CD4-positive, alpha-beta T cell treated with Interleukin-1 beta for 1 hour (primary cell): ENCODE results near the gene BBS9.
A peak's percentile ranks its signal among the peaks of the same experiment; 100 is the strongest.

Source experiments
- DNase-seq, 2 donors: peaks; one replicate each; pipeline ENCODE4 v3.0.0-alpha.2; 2020 to 2022

BBS9 gene

GRCh38 chr7:33388332-33388731 is 259.0 kb downstream of the BBS9 start:
- DNase-seq, result no peak

DNA sequence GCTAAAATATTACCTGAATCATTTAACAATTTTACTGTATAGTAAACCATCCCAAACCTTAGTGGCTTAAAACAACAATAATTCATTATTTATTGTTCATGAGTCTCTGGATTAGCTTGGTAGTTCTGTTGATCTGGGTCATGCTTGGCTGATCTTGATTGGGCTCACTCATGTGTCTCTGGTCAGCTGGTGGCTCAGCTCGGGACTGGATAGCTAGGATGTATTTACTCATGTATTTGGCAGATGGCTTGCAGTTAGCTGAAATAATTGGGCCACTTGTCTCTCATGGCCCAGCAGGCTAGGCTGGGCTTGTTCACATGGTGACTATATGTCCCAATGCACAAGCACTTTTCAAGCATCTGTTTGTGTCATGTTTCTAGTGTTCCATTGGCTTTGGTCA is 262.8 kb downstream of the BBS9 start:
- DNase-seq, result no peak

- no peak for DNase-seq
Observed at GRCh38 chr7:33393770-33394169, 264.4 kb downstream of the BBS9 start.

DNA sequence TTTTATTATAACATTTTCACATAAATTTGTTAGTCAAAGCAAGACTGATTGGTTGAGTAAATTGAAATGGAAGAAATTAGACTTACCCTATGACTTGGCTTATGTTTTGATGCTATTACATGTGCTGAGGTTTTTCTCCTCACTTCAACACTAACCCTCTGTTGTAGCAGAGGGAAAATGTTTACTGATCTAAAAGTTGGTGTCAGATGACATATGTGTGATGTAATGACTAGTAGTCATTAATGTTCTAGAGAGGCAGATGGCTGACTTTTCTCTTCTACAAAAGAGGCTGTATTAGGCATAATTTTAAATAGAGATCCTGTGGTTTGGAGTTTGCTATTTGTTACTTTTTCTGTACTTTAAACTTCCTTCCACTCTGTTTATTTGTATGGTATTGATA is 266.0 kb downstream of the BBS9 start:
- DNase-seq, result no peak

- no peak for DNase-seq
Observed at GRCh38 chr7:33399528-33400213, 270.3 kb downstream of the BBS9 start.

GRCh38 chr7:33400214-33400538 is 270.8 kb downstream of the BBS9 start:
- no peak for DNase-seq

DNA sequence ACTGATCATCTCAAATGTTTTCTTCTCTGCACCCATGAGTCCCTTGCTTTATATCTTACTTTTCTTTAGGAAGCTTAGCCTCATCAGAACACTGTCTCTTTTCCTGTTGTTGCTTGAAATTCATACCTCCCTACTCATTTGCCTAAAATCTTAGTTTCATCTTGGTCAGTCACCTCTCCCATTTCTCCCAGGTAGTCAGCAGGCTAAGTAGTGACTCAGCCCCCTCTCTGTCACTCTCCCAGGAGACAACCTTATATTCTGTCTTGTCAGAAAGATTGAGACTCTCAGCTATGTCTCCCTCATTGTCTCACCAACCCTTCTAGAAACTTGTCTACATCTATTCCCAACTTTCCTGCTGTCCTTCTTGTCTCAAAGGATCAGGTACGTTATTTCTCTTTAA is 280.9 kb downstream of the BBS9 start:
- DNase-seq, result no peak

DNA sequence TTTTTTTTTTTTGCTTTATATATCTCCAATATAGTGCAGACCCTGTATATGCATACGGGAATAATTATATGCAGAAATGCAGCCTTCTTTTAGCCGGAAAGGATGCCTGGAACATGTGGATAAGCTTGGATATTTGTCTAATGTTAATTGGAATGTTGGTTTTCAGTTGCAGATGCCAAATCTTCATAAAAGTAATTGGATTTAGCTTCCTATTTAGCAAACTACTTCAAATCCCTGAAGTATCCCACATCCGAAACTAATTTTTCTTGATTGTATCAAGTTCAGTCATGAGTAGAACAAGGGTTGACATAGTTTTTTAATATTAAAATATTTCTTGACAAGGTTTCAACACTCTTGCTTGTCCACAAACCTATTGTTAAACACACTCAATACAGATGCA is 281.7 kb downstream of the BBS9 start:
- DNase-seq, result no peak

- no peak for DNase-seq
Observed at GRCh38 chr7:33412331-33412730, 283.0 kb downstream of the BBS9 start.

GRCh38 chr7:33418251-33418701 is 288.9 kb downstream of the BBS9 start:
- no peak for DNase-seq

DNA sequence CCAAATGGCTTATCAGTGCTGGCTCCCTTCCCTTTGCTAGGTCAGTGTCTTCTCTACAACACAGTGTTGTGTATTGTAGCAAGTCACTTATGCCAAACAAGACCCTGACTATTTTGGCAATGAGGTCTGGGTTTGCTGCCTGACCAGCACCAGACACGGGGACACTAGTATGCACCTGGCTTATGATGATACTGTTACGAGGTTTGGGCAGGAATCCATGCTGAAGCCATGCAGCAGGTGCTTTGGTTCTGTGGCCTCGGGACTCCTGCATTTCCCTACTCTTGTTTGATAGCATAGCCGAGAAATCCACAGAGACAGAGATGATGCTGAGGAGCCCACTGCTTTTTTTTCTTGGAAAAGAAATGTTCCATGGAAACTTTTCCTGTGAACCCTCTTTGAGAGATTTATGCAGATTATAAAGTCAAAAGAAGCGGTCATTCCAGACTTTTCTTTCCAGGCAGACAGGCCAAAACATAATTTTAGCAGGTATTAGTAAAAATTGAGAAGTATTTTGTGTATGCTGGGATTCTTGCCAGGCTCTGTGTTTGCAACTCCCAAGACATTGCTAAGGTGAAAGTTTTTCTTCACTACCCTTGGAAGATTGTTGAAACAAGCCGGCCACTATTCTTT is 291.1 kb downstream of the BBS9 start:
- DNase-seq, result no peak

DNA sequence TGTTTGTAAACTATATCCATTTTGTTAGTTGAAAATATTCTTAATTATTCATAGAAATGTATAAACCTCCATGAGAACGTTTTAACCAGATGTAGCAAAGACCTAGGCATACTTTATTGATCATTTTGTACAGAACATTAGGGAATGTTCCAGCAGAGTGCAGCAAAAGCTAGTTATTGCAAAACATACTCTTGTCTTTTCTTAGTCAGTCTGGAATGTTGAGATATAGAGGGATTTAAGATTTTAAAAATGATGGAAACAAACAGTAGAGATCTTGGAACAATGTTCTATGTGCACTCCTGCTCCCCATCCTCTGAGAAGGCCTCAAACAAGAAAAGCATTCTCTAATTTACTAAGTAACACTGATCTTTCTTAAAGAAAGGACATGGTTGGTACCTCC is 292.1 kb downstream of the BBS9 start:
- no peak for DNase-seq

DNA sequence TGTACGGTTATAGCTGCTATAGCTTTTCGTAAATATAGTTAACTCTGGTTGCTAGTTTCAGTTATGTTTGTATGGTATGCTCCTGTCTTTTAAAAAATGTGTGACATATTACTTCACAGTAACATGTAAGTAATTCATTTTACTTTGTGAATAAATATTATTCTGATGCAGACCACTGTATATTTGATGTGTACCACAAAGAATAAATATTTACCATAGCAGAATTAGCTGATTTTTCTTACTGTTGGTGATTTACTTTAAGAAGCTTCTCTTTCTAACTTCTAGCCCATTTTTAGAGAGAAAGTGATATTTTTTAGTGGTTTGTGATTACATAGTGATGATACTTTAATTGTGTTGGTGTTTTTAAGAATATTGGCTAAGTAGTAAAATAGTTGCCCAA is 292.8 kb downstream of the BBS9 start:
- DNase-seq, result no peak

DNA sequence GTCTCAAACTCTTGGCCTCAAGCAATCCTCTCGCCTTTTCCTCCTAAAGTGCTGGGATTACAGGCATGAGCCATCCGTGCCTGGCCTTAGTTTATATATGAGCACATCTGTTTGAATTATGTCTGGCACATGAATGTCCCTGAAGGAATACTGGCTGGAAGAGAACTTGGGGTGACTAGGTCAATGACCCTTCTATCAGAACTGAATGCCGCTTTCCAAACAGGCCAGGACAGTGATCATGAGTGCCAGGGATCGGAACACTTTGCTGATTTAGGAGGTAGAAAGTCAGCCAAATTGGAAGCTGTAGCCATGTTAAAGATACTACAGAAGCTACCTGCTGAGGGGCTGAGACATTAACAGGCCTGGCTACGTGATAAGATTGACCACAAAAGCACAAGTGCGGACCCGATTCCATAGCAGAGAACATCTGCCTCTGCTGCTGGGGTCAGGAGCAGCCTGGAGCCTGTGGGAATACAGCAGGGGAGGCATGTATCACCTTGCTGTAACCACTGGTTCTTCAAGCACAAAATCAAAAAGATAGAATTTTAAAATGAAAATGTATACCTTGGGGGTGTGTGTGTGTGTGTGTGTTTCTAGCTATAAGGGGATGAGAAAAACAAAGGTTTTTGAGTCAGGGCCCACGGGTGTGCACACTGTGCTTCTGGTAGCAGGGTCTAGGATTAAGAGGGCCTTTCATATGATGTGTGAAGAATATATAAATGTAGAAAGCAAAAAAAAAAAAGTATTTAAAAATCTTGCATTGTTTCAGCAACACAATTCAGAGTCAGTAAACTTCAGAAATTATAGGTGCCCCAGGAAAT is 293.7 kb downstream of the BBS9 start:
- no peak for DNase-seq

GRCh38 chr7:33423646-33424020 is 294.3 kb downstream of the BBS9 start:
- DNase-seq, result peak in 1 of 2 donors; percentile 9

GRCh38 chr7:33425395-33425794 is 296.0 kb downstream of the BBS9 start:
- DNase-seq, result no peak

DNA sequence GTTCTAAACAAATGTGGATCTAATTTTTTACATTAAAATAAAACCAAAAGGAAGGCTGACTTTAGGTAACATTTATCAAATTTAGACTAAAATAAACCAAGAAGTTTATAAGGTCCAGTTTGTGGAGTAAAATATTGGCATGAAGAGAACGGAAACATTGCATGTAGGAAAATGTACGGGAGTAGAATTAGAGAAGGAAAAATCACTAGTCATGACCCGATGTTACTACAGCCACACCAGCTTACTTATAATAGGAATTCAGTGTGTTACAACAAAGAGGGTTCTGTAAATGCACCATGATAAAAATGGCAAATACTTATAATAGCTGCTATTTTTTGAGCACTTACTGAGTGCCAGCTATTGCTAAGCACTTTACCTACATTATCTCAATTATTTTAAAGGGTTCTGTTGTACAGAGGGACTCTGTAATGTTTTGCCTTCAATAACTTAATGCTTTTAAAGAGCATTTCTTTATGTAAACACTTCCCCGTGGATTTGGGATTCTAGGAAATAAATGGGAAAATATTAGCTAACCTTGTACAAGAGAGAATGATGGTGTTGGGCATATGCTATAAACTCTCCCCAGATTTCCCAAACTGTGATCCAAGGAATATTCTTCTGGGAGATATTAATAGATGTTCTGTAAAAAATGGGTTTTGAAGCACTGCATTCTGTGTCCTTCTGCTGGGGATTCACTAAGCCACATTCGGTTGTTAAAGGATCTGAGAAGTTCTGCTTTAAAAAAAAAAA is 296.7 kb downstream of the BBS9 start:
- no peak for DNase-seq

DNA sequence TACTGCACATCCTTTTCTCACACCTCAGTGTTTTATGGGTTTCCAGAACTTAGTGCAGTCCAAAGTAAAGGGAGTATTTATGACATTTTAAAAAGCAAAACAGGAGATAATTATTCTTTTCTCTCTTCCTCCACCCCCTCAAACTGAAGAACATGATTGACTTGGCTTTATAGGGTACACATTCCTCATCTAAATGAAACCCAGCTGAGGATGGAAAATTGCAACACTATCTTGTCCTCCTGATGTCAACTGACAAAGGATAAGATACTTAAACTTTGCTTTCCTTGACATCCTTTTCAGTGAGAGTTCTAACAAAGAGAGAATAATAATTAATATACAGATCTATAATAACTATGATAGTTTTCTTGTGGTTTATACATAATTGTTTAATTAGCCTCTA is 299.1 kb downstream of the BBS9 start:
- DNase-seq, result no peak

DNA sequence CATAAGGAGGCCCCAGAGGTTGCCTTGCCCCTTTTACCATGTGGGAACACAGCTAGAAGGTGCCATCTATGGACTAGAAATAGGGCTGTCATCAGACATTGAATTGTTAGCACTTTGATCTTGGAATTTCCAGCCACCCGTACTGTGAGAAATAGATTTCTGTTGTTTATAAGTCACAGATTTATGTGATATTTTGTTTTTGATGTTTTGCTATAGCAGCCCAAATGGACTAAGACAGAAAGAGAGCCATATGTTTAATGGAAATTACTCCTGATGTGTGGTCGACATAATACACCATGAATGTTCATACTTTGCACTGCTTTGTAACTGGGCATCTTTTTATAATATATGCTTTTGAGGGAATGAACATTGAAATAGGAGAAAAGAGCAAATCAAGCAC is 302.2 kb downstream of the BBS9 start:
- DNase-seq, result no peak

DNA sequence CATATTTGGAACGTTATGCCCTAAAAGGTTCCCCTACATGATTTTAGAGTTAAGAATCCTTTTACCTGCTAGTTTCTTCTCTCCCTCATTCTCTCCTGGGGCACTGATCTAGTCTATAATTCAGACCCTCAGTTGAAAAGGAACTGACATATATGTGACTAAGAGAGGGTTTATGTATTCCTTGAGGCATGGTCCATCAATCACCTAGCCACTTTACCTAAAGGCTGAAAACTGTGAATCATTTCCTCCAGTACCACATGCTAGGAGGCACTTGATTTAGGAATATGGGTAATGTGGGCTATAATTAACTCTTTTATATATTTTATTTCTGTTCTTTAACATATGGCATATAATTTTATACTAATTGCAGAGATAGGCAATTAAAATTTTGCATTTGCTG is 303.5 kb downstream of the BBS9 start:
- no peak for DNase-seq

- no peak for DNase-seq
Observed at GRCh38 chr7:33433357-33433756, 304.0 kb downstream of the BBS9 start.

GRCh38 chr7:33444511-33444910 is 315.1 kb downstream of the BBS9 start:
- DNase-seq, result no peak

DNA sequence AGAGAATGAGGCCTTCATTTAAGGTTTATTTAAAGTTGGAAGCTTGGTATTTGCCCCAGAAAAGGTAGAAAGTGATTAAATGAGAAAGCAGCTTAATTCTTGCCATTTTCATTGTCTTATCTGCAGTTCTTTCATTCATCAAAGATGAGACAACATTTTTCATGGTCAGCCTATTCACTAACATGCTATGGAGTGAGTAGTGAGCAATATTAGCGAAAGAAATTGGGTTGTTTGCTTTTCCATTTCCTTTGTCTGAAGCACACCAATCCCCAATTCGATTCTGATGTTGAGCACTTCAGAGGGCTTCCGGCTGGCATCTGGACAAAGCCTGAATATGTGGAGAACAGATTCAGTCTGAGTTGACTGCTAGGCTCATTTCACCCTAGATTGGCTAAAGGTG is 317.2 kb downstream of the BBS9 start:
- no peak for DNase-seq

- DNase-seq, result no peak
Observed at GRCh38 chr7:33448035-33448434, 318.7 kb downstream of the BBS9 start.
